HG03097 (cell line): ENCODE data around the gene MRPS25.
A peak's percentile ranks its signal among the peaks of the same experiment; 100 is the strongest.

Source experiments
- ATAC-seq: cut with Tn5 transposase; IDR thresholded peaks from one replicate; pipeline ENCODE4 v1.9.1; 2021; ENCODE audit not compliant: unreplicated experiment, low FRiP score

MRPS25 gene

DNA sequence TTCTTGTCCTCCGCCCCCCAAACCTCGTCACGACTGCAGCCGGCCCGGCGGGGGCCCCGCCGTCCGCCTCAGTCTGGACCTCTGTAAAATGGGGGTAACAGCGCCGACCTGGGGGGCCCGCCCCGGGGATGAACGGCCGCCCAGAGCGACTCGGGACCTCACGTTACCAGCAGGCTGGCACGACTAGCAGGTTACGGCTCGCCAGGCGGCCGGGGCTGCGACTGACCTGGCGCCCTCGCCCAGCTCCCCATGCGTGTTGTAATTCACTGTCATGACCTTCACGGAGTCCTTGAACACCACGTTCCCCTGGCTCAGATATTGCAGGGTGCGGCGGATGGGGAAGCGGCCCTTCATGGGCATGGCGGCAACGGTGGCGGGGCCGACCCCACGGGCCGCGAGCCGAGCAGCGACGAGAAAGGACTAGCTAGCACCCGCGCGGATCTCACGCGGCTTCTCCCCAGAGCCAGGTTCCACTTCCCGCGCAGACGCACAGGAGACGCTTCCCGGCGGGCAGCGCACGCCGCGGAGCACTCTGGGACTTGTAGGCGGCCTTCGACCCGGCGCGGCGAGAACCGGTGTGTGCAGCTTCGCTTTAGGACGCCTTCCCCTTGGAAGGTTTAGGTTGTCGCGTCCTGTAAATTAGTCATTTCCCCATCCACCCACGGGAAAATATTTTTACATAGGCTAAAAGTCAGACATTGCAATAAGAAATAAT lies at the start of gene MRPS25:
Gene MRPS25, minus strand, starts transcription at position 481 of the 715 bp plus-strand sequence. Its CDS starts 121 bp downstream, at position 360.
- ATAC-seq: peak; percentile 97

GRCh38 chr3:15113884-15114283 lies 48.8 kb upstream of the MRPS25 start:
- no peak for ATAC-seq

DNA sequence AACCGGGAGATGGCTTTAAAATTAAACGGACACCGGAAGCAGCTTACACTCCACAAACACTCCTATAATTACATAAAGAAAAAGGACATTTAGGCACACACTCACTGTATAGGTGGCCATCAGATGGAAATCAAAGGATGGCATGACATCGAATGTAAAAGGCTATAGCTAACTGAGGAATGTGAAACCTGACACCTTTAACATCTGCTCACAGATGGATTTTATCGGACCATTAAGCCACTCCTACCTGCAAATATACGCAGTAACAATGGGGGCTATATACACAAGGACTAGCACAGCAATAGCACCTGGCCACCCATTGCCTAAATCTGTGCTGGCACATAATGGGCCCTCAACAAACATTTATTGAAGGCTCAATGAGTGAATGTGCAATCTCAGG lies 48.4 kb upstream of the MRPS25 start:
- ATAC-seq: no peak

DNA sequence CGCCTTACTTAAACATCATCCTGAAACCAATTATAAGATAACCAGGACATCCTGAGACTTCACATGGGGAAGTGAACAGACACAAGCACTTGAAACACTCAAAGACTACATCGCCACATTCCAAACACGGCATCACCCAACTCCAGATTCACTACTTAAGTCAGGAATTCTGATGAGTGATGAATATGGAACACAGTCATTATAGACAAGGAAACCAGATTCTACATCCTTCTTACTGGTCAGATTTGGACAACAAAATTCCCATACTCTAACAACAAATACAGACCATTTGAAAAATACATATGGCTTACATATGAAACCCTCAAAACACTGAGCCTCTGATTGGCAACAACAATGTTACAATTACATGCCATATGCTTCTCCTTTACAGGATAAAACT lies 46.9 kb upstream of the MRPS25 start:
- ATAC-seq: no peak

- ATAC-seq: no peak
Observed at GRCh38 chr3:15110206-15110605, 45.1 kb upstream of the MRPS25 start.

GRCh38 chr3:15108869-15109268 lies 43.8 kb upstream of the MRPS25 start:
- ATAC-seq: no peak

DNA sequence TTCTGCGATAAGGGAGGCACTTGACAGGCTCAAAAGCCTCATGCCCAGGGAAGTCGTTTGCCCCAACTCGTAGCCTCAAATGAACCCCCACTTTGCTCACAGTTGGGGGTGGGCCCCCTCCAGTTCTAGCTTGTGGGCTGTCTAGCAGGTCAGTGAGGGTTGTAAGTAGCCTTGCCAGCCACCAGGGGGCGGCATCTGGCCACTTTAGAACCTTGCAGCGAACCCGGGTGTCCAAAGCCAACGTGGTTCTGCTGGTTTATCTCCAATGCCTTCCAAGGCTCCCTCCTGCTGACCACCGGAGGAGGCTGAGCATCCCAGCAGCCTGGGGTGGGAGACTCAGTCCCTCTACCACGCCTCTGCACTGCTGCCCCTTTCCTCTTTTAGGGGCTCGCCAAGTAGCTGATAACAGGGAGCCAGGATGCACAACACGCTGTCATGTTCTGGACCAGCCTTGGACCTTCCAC lies 43.0 kb upstream of the MRPS25 start:
- ATAC-seq: peak; percentile 49

DNA sequence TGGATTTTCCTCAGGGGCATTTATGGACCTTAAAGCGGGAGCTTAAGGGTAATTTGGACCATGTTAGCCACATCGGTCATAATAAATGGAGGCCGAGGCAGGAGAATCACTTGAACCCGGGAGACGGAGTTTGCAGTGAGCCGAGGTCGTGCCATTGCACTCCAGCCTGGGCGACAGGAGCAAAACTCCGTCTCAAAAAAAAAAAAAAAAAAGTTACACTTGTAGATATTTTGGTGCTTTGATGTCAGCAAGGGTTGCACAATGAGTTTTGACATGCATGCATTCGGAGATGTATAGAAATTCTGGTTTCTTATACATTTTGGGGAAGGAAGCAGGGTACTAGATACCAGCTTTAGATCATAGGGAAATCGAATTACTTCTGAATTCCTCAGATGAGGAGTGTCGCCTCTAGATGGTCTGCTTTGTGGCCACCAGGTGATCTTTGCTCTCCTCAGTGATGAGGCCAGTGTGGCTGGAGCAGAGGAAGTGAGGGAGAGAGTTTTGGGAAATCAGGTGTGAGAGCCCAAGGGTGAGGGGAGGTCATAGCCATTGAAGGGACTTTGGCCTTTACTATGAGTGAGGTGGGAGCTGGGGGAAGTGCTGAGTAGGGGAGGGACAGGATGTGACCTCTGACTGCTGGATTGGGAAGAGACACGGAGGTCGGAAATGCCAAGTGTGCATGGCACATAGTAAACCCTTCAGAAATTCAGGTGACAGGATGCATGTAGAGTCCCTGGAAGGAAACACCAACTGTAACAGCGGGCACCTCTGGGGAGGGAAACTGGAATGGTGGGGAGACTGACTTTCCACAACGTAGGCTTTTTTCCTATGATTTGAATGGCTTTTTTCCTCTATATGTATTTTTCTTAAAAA lies 42.2 kb upstream of the MRPS25 start:
- no peak for ATAC-seq

- ATAC-seq: no peak
Observed at GRCh38 chr3:15102836-15103235, 37.7 kb upstream of the MRPS25 start.

DNA sequence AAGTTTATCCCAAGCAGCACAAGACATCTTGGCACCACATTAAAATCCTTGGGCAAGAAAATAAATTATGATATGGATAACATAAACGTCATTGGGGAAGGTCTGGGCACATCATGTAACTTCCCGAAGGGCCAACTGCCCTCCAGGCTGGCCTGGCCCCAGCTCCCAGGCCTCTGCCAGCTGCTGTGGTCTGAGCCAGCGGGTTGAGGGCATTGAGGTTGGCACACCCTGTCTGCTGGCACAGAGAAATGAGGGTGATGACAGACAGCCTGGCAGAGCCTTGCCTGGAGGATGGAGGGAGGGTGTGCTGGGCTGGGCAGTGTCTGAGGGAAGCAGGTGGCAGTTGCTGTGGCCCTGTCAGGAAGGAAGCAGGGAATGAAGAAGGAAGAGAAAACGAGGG lies 37.1 kb upstream of the MRPS25 start:
- no peak for ATAC-seq

DNA sequence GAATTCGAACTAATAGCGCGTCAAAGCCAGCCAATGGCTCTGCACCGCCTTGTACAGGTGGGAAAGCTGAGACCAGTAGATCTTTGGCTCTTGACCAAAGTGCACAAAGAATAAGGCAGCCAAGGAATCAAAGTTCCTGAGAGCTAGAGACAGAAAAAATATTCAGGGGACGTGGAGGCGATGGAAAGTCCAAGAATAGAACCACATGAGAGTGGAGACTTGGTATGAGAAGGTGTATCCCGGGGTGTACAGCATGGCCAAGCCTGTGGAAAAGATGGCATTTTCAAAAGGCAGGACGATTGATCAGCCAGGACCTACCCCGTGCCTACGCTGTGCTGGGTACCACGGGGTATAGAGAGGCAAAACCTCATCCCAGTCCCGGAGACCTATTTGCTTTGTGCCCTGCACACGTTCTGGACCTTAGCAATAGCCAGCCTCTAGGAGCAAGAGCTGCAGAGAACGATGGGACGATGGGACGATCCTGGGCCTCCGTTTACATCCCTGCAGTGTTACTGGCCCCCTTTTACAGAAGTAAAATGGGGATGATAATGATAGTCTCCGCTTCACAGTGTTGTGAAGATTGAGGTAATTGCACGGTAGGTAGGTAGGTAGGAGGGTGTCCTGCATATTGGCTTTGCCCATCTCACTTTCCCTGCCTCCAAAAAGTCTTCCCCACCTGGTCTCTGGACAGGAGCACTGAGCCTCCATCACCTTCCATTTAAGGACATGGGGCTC lies 34.4 kb upstream of the MRPS25 start:
- no peak for ATAC-seq

DNA sequence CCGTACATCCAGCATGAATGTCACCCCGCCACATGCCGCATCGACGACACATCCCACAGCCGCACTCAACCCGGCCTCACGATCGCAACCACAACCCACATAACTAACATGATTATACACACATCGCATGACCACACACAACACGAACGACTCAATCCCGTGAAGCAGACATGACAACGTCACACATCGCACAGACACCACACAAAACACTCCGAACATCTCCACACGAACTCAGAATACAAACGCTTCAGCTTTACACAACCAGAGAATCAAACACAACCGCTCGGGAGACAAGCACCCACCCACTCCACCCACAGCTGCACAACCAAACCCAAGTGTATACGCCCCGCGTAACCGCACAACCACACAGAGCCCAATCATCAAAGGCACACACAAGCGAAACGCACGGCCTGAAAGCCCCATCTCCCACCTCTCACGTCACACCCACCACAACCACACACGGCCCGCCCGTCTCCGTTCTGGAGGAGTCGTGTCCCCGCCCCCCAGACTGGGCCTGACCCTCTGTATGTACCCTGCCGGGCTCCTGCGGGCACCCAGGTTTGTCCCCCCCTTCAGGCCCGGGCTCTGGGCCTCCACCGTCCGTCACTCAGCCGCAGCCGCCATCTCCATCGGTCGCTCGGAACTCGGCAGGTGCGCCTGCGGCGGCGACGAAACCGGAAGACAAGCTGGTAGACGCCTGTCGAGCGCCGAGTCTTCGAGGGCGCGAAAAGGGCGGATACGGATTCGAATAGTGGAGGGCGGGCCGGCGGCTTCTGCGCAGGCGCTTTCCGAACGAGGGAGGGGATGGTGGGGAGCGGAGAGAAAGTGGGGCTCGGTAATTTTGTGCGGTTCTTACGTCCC lies 33.6 kb upstream of the MRPS25 start, which contains the start of gene RBSN:
Gene RBSN, minus strand, starts transcription at position 646 of the 861 bp plus-strand sequence. CDS start 3,028 bp downstream, outside the sequence.
- peak; percentile 88 for ATAC-seq

DNA sequence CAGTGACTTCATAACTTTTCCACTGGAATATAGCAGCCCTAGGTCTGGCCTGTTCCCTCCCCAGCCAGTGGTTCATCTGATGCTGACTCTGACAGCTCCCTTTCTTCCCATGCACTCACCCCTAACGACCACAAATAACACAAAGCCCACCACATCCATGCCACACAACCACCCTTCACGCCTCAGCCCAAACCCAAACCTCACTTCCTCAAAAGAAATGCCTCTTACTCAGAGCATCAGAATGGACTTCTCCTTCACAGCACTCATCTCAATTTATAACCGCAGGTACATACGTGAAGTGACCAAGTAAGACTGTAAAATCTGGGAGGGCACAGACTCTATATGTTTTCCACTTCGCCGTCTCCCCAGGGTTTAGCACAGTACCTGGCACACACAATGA lies 32.8 kb upstream of the MRPS25 start:
- ATAC-seq: no peak

DNA sequence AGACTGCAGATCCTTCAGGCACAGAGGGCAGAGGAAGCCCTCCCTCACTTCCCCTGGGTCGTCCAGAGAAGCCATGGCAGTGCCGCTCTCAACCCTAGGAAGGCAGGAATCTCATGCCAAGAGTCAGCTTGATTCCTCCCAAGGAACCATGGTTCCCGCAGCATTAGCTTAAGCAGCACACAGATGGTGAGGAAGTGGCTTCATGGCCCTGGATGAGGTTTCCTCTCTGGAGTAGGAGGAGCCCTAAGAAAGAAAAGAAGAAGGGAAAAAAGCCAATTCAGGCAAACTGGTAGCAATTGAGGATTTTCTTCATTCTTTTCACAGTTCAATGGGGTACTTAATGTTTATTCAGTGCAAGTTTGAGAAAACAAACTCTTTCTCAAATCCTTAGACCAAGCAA lies 30.9 kb upstream of the MRPS25 start:
- no peak for ATAC-seq

- ATAC-seq: no peak
Observed at GRCh38 chr3:15094187-15094875, 29.2 kb upstream of the MRPS25 start.

DNA sequence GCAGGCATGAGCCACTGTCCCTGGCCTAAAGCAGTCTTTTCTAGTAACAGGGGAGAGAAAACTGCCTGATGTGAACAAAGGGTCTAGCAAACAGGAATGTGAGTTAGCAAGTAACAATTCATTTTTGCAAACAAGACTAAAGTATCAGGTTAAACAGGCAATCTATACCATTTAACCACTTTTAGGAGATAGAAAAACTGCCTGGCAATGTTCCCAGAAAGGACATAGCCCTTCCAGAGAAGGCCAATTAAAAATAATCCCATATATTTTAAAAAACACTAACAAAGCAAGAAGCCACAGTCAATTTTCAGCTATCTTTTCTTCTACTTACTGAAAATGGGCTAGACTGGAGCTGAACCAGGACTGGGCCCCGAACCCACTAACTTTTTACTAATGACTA lies 27.6 kb upstream of the MRPS25 start:
- ATAC-seq: no peak

DNA sequence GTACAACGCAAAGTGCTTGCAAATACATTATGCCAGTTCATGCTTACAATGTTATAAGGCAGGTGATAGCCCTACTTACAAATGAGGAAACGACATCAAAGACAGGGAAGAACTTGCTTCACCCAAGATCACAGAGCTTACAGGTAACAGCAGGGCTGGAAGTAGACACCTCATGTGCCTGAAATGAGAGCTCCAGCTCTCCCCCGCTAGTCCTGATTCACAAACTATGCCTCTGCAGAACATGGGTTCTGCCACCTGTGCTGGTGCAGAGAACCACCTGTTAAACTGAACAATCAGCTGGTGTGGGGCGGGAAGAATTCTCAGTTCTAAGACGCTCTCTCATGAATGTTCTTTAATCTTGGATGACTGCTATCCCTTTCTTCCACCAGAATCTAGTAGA lies 26.5 kb upstream of the MRPS25 start:
- ATAC-seq: no peak

DNA sequence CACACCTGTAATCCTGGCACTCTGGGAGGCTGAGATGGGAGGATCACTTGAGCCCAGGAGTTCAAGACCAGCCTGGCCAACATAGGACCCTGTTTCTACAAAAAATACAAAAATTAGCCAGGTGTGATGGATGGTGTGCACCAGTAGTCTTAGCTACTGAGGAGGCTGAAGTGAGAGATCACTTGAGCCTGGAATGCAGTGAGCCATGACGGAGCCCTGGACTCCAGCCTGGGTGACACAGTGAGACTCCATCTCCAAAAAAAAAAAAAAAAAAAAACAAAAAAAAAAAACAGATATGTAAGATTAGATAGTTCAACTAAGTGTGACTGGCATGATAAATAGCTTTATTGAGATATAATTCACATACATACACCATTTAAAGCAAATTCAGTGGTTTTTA lies 24.1 kb upstream of the MRPS25 start:
- no peak for ATAC-seq

- ATAC-seq: no peak
Observed at GRCh38 chr3:15086699-15087098, 21.6 kb upstream of the MRPS25 start.
